Stimulated activated CD8-positive, alpha-beta memory T cell treated with anti-CD3 and anti-CD28 coated beads, Interleukin-12 subunit alpha, Interleukin-12 subunit beta, amount 100 ng/mL, for 24 hours (primary cell): ENCODE measurements around the gene RALGDS.

Source experiments
- DNase-seq: peaks from one replicate; pipeline ENCODE4 v3.0.0-alpha.2; 2020; ENCODE audit errors: extremely low read depth

The RALGDS gene

GRCh38 chr9:133134388-133135145 is 13.5 kb upstream of the RALGDS start:
- no peak for DNase-seq

DNA sequence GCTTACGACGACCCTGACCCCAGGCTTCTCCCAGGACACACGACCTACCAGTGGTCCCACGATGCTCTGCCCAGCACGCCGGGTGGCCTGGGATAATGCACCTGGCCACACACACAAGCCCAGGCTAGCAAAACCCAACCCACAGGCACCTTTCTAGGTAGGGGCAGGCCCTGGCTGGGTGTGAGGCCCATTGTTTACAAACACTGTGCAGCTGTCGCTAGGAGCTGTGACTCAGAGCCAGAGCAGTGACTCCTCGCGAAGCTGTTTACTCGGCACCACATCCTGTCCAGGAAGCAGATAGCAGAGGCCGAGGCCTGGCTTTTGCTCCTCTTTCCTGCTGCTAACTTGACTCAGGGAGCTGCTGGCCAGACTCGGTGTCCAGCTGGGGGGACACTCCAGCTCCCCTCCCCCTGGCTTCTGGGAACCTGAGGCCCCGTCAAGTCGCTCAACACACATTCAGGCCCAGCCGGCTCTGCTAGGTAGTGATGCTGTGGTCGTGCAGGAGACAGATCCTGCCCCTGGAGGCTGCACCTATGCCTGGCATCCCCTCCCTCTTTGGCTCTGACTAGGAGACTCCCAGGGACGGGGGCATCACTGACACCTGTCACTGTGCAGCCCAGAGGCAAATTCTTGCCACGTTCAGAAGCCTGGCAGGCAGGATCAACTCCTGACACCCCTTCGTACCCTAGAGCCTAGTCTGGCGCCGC is 12.8 kb upstream of the RALGDS start:
- peak; percentile 64 for DNase-seq

DNA sequence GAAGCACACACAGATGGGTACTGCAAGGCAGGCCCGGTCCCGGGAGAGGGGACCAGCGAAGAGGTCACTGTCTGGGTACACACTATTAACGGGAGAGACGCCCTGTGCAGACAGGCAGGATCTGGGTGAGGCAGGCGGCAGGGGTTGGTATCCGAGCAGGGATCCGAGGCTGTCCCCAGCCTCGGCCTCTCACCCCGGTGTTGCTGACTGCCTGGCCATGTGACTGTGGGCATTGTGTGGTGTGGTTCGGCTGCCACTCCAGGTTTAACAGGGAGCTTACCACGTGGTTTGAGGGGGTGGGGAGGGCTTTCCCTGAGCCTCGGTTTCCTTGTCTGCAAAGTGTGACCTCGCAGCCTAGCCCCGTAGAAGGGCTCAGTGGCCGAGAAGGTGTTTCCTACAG is 11.1 kb upstream of the RALGDS start:
- DNase-seq, result no peak

GRCh38 chr9:133131506-133131905 is 10.5 kb upstream of the RALGDS start:
- no peak for DNase-seq

- DNase-seq, result no peak
Measured at GRCh38 chr9:133130685-133131244, 9.7 kb upstream of the RALGDS start.

DNA sequence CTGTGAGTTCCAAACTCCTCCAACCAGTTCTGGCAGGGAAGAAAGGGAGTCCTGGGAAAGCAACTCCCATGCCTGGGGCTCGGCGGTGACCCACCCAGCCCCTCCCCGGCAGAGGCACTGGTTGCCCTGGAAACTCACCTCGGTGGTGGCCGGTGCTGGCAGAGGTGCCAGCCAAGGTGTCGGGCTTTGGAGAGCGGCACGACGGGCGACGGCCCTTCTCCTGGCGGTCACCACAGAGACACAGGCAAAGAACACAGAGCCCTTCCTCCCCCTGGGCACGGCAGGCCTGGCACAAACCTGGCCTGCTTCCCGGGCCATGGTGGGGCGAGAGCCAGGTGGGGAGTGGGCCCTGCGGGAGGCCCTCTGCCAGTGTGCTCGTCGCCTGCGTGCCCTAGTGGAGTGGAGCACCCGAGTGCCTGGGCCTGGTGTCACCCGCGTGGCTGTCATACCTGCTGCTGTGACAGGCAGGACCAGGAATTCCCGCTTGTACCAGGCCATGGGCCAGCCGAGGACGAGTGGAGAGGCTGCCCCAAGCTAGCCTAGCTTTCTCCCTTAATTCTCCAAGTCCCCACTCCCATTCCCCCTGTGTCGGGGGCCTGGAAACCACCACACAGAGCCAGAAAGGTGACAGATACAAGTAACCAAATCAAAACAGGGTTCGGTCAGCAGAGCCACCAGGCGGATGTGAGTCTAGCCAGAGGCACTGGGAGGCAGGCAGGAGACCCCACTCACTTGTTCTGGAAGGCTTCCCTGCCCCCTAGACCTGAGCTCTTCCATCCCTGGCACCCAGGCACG is 8.2 kb upstream of the RALGDS start:
- no peak for DNase-seq

DNA sequence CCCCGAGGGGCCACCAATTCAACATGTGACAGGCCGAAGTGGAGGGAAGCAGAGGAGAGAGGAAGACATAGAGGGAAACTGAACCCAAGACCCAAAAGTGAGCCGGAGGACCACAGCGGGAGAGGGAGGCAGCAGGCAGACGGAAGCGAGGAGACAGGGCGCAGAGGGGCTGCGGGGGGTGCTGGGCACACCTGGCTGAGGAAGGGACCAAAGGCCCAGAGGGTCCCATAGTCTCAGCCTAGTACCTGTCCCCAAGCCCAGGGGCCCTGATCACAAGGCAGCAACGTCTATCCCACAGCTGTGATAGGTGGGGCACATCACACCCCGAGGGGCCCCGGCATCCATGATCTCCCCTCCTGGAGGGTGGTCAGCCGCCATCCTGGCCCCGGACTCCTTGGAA is 7.1 kb upstream of the RALGDS start:
- DNase-seq, result no peak

- no peak for DNase-seq
Measured at GRCh38 chr9:133127340-133127981, 6.4 kb upstream of the RALGDS start.

DNA sequence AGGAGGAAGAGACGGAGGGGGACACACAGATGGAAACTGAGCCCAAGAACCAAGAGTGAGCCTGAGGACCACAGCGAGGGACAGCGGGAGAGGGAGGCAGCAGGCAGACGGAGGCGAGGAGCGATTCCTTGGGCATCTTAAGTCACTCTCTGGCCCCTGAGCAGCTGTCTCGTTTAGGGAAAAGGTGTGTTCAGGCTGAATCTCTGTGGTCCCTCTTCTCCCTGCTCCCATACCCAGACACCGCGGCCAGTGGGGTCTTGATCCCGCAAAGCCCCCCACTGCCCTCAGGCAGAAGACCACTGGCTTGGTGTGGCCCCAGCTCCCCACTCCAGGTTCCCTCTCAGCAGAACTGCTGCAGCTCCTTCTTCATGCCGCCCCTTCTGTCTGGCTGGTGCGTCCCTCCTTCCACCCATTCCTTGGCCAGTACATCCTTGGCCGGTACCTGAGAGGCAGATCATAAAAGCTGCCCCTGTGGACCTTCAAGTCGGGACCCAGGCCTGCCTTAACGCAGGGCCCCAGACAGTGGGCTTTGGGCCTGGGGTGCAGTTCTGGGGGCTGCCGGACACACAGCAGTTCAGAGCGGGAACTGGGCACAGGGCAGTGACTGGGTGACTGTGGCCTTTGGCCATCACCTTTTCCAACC is 5.8 kb upstream of the RALGDS start:
- no peak for DNase-seq

DNA sequence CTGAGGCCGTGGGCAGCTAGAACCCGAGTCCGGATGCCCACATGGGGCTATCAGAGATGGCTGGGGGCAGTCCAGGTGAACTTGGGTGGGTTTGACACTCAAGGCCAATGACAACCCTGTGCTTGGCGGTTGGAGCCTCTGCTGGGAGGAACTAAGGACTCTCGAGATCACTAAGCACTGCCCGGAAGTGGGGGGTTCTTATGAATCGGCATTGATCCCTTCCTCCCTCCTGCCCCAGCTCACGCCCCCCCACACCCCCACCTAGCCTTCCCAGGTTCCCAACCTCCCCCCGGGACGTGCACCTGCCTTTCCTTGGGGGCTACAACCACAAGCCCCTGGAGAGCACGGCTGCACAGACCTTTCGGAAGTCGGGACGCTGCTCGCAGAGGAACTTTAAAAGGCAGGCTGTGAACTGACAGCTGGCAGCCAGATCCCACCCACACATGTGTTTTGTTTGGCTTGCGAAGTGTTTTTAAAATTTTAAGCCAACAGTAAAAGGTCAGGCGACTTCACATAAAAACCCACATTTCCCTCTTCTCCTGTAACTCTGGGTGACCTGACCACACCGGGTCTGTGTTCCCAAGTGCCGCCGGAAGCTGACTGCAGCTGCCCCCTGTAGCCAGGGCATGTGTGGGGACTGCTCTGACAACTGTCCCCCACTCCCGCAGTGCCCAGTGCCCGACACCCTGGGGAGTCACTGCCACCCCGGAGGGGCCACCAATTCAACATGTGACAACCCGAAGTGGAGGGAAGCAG is 5.1 kb upstream of the RALGDS start:
- no peak for DNase-seq

DNA sequence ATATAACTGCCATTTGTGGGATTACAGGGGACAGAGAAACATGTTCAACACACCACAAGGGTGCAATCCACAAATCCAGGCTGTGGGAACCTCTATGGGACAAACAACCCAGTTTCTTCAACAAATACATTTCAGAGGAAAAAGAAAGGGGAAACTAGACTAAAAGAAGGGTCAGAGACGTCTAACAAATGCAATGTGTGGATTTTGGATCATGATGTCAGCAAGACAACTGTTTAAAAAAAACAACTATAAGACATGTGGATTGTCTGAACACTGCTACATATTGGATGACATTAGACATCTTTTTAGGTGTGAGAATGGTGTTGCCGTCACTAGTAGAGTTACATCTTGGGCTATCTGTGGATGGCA is 3.9 kb upstream of the RALGDS start:
- no peak for DNase-seq

DNA sequence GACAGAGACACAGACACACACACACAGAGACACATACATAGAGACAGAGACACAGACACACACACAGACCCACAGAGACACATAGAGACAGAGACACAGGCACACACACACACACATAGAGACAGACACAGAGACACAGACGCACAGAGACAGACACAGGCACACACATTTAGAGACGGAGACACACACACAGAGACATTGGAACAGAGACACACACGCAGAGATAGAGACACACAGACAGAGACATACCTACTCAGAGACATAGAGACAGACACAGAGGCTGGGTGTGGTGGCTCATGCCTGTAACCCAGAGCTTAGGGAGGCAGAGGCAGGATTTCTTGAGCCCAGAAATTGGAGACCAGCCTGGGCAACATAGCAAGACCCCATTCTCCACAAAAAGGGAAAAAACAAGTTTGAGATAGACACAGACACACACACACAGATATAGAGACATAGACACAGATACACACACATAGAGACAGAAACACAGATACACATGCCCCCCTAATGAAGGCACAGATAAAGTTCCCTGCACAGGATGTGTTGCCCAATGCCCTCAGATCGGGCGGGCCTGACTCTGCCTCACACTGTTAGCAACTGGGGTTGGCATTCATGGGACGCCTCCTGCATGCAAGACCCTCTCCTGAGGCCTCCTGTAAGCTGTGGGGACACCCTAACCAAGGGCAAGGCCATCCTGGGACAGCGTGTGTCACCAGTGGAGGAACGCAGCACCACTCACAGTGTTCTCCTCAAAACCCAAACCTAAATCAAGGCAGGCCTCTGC is 3.3 kb upstream of the RALGDS start:
- DNase-seq, result no peak

- DNase-seq, result no peak
Measured at GRCh38 chr9:133122935-133123611, 2.0 kb upstream of the RALGDS start.

DNA sequence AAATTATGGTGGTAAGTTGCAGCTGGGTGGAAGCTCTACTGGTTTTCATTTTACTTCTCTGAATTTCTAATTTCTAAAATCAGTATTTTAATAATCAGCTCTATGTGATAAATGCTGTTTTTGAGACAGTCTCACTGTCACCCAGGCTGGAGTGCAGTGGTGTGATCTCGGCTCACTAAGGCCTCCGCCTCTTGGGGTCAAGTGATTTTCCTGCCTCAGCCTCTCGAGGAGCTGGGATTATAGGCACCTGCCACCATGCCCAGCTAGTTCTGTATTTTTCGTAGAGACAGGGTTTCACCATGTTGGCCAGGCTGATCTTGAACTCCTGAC is 1.5 kb upstream of the RALGDS start:
- no peak for DNase-seq

DNA sequence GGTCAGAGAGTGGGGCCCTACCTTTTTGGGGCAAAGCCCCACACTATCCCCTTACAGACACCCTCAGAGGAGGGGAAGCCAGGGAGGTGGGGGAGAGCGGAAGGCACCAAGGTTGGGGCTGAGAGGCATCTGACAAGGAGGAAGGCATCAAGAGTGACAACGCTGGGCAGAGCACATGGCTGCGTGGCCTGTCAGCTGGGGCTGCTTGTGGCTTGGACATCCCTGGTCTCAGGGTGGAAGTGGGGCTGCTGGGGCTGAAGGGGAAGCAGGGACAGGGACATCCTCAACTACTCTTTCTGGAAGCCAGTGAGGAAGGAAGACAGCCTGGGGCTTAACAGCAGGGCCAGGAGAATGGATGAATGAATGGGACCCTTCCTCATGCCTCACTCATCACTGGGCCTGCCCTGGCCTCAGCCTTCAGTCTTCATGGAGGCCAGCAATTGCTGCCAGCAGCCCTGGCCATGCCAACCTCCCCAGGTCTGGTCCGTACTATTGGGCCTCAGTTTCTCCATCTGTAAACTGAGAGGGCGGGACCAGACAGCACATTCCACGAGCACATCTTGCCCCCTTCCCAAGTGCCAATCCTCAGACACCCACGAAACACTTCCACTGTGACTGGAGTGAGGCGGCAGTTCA is 993 bp upstream of the RALGDS start:
- DNase-seq, result no peak

- no peak for DNase-seq
Measured at GRCh38 chr9:133120501-133121197, 391 bp downstream of the RALGDS start.

- DNase-seq, result no peak
Measured at GRCh38 chr9:133119846-133120500, 1.1 kb downstream of the RALGDS start.
